HEK293T (cell line): ENCODE measurements around the gene BCL2.

Experiments
- BHLHE40 ChIP-seq: fragments of 450-650 bp; IDR thresholded peaks from 2 replicates; pipeline ENCODE4 v1.6.1; 2016; ENCODE audit warnings: mild to moderate bottlenecking, moderate library complexity, borderline replicate concordance
- FOXA1 ChIP-seq: fragments of 450-650 bp; IDR thresholded peaks from 2 replicates; pipeline ENCODE4 v1.6.1; 2016; ENCODE audit warnings: mild to moderate bottlenecking
- FOXK2 ChIP-seq: fragments of 450-650 bp; IDR thresholded peaks from 2 replicates; pipeline ENCODE4 v1.6.1; 2016; ENCODE audit warnings: mild to moderate bottlenecking
- SUZ12 ChIP-seq: fragments of 450-650 bp; IDR thresholded peaks from 2 replicates; pipeline ENCODE4 v1.6.1; 2016; ENCODE audit warnings: mild to moderate bottlenecking

DNA sequence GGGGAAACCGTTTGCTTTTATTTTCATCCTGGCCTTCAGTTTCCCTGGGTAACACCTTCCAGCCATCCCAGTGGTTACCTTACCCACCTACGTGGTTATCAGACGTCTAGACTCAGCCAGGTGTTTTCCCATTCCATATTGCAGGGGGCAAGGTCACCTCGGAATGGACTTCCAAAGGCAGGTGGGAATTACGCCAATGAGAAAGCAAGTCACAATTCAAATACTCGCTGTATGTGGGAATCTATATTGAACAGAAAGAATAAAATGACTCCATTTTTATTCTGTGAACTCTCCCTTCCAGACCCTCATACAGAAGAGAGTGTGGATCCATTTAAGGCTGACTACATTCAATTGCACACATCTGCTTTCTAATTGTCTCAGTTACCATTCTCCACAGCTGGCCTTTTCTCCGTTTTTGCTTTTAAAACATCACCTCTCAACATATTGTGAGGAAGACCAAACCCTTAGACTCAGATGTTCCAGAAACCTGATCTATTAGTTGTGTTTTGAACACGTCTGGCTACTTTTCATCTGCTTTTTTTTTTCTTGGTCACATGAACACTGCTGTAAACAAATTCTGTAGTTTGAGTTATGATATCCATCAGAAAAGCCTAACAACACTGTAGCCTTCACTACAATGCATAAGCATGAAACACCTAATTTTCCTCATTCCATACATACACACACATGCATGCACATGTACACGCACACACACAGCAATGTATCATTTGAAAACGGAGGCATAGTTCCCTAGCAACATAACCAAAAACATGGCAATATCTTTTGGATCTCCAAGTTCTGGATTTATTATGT lies 59.8 kb downstream of the BCL2 start:
- TF ChIP-seq SUZ12 (no peak), FOXK2 (no peak), FOXA1 (no peak), BHLHE40 (no peak)
